Regular cardiac myocyte (primary cell): Measurements from ENCODE around the gene CEP295NL. TPM values are rescaled to one million over a fixed set of nuclear protein-coding genes. Genes with fewer than 3 reads are reported as not detected.

Source experiments
- total RNA-seq: library from RNA; depleted of rRNA; stranded (reverse); fragments of >200 nt; gene quantifications from 2 replicates; pipeline ENCODE4 v1.2.3, GENCODE V29; 2014

Gene CEP295NL, protein sequence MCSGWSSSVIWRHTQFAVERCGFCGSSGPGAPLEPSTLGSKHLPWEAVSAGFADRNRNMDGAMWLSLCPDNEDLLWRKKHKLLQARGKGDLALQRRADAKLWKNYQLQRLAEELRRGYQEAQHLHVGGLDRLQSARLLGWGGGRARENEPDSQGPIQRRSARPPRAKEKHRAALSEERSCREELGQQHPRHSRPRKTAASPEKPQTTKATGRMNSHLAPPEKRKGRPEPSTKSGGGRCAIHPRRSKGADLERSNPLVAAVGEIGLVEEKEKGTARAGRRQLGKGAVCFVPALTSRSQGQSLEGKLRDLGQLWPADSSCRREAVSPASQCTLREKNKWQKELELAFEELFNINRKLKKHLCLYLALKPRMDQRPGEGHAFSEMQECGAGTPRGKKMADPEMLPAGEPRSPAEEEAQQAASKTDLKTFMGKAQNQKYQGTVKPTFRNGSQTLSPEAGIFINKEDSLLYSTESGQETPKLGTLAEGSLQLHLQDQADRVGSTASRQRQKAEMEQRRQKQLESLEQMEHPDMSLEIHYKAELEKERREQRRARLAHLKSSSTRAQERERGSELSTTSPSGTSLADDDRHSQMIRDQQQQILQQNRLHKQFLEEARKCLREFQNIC
- total RNA-seq: 1.3 and 1.4 TPM in 2 replicates

DNA sequence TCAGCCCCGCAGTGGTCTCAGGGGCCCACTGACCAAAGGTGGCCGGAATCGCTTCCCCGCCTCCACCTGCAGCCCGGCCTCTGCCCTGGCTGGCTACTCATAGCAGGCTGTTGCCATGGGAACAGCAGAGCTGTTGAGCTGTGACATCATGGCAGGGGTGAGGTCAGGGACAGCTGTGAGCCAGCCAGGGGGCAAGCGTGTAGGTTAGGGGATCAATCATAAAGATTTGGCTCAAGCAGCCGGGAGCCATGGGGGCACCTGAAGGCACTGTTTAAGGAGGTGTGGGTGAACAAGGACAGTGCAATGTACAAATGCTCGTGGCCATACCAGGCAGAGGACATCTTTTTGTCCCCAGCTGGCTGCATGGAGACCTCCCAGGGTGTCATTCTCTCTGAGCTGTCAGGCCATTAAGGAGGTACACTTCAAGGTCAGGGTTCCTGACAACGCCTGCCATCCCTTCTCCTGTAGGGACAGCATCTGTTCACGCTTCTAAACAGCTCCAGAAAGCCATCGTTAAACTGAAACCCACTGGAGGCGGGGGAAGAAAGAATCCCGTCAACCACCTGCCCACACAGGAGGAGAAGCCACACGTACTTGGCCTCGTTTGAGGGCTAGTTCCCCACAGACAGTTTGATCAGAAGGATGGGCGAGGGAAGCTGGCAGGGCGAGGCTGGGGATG, at the start of gene CEP295NL:
CEP295NL (minus strand) TSS at position 101 of the 679 bp plus-strand sequence. CDS start 1,373 bp downstream, outside the sequence.

DNA sequence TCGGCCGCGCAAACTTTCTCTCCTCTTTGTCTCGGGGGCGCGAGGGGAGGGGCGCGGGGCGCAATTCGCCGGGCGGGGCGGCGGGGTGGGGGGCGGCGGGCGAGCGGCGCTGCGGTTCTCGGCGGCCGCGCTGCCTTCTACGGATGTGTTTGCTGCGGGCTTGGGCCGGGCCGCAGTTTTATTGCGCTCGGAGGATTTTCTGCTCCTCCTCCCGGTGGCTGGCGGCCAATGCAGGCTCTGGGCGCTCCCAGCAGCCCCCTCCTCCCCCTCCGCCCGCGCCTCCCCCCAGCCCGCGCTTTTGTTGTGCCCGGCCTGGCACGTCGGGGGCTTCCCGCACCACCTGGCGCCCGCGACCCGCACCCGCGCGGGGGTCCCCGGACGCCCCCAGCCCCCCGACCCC, 22.2 kb upstream of the CEP295NL start, which contains the start of gene TIMP2:
TIMP2 (minus strand) TSS at position 154 of the 400 bp plus-strand sequence. CDS start 299 bp downstream, outside the sequence.

DNA sequence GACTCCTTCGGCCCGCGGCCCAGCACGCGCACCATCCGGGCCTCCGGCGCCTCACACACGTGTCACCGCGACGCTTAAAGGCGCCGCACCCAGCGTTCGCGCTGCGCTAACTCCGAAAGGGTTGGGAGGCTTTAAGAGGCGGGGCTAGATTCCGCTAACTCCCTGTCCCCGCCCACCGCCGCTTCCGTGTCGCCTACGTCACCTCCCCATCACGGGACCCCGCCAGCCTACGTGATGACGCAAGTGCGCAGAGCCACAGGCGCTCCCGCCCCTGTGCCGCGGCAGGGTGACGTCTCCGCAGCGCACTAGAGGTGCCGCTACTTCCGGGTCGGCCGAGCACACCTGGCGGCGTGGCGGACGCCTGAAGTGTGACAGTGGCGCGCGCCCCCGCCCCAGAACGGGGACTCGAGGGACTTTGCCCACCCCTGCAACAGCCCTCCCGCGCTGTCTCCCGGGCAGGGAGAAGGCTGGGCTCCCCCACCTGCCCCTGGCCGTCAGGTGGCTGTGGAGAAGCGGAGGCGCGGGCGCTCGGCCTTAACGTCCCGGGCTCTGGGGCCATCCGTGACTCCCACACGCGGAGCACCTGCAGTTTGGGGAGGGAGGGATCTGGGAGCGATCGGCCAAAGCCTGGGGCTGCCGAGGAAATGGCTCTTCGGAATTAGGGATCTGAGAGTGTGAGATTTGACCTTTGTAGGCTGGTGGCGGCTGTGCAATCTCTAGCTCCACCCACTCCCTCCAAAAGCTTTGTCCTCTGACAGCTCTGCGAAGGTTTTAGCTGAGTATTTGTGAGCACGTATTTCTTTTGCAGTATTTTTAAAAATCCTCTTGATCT, 62.0 kb downstream of the CEP295NL start, which contains the start of gene USP36:
USP36 (minus strand) TSS at position 35 of the 832 bp plus-strand sequence. CDS start 4,451 bp downstream, outside the sequence.

Other genes with a start within 250 kb of the CEP295NL start
- 5.9 and 10.5 TPM in 2 replicates for gene CYTH1, start 120.9 kb downstream of the CEP295NL start, total RNA-seq
- 14.1 and 15.1 TPM in 2 replicates for gene USP36, start 62.4 kb downstream of the CEP295NL start, total RNA-seq
- 45.8 and 51.9 TPM in 2 replicates for gene TIMP2, start 22.2 kb upstream of the CEP295NL start, total RNA-seq
- 243 and 572 TPM in 2 replicates for gene LGALS3BP, start 76.7 kb upstream of the CEP295NL start, total RNA-seq
- gene CANT1, start 106.6 kb upstream of the CEP295NL start, total RNA-seq: 55.2 and 67.9 TPM in 2 replicates
- gene C1QTNF1, start 121.0 kb upstream of the CEP295NL start, total RNA-seq: 21.7 and 158 TPM in 2 replicates
- gene ENGASE, start 171.6 kb upstream of the CEP295NL start, total RNA-seq: 13.4 and 16.9 TPM in 2 replicates